Neuronal stem cell (in vitro differentiated cells): ENCODE results near the gene ZSWIM4.

Experiments
- DNase-seq: peaks from one replicate; pipeline ENCODE4 v3.0.0-alpha.2; 2013; ENCODE audit warnings: low spot score
- H2AFZ ChIP-seq: one replicate; pipeline ENCODE4 v1.6.1; 2013; ENCODE audit warnings: mild to moderate bottlenecking, low read length, inconsistent platforms
- H2AK5ac ChIP-seq: 2 replicates; pipeline ENCODE4 v1.6.1; 2013; ENCODE audit warnings: low read depth, mild to moderate bottlenecking, inconsistent platforms, low read length, moderate library complexity, mixed read lengths
- H2BK120ac ChIP-seq: 2 replicates; pipeline ENCODE4 v1.6.1; 2013; ENCODE audit warnings: low read depth, mild to moderate bottlenecking, inconsistent platforms, low read length, moderate library complexity, mixed read lengths
- H2BK12ac ChIP-seq: one replicate; pipeline ENCODE4 v1.6.1; 2013; ENCODE audit warnings: low read length, inconsistent platforms
- H2BK15ac ChIP-seq: 2 replicates; pipeline ENCODE4 v1.6.1; 2013; ENCODE audit warnings: mild to moderate bottlenecking, low read length, inconsistent platforms, mixed read lengths
- H2BK5ac ChIP-seq: one replicate; pipeline ENCODE4 v1.6.1; 2013; ENCODE audit warnings: inconsistent platforms, mild to moderate bottlenecking, low read length, moderate library complexity
- H3K14ac ChIP-seq: one replicate; pipeline ENCODE4 v1.6.1; 2013; ENCODE audit warnings: low read length, inconsistent platforms
- H3K18ac ChIP-seq: 2 replicates; pipeline ENCODE4 v1.6.1; 2013; ENCODE audit warnings: low read length, inconsistent platforms
- H3K23ac ChIP-seq: 2 replicates; pipeline ENCODE4 v1.6.1; 2013; ENCODE audit warnings: low read depth, mild to moderate bottlenecking, mixed read lengths, low read length, inconsistent platforms; ENCODE audit not compliant: poor library complexity
- H3K27ac ChIP-seq: replicated peaks from 3 replicates; pipeline ENCODE4 v1.5.1; 2013; ENCODE audit warnings: low read length, inconsistent platforms
- H3K27me3 ChIP-seq, 3 experiments: 2 replicates each; pipeline ENCODE4 v1.6.1; 2013; ENCODE audit warnings: low read length in 3 of 3, mild to moderate bottlenecking in 2 of 3, inconsistent platforms in 1 of 3, low read depth in 1 of 3, mixed read lengths in 1 of 3, moderate library complexity in 1 of 3; ENCODE audit not compliant: control insufficient read depth in 3 of 3, insufficient read depth in 3 of 3
- H3K36me3 ChIP-seq, 2 donors: replicated peaks in 1 of 2; 2 replicates each; pipeline ENCODE4 v1.6.1; 2013; ENCODE audit warnings: low read length in 2 of 2; ENCODE audit not compliant: control insufficient read depth in 2 of 2, insufficient read depth in 2 of 2
- H3K4ac ChIP-seq: 2 replicates; pipeline ENCODE4 v1.6.1; 2013; ENCODE audit warnings: inconsistent platforms, mild to moderate bottlenecking, low read length, moderate library complexity
- H3K4me1 ChIP-seq, 2 donors: 1 replicate in 1 of 2; 2 replicates in 1 of 2; pipeline ENCODE4 v1.6.1; 2013; ENCODE audit warnings: low read length in 2 of 2, low read depth in 1 of 2; ENCODE audit not compliant: control insufficient read depth in 2 of 2, insufficient read depth in 1 of 2
- H3K4me2 ChIP-seq: one replicate; pipeline ENCODE4 v1.6.1; 2013; ENCODE audit warnings: mild to moderate bottlenecking, low read length, inconsistent platforms; ENCODE audit not compliant: insufficient read depth, poor library complexity, severe bottlenecking
- H3K4me3 ChIP-seq, 2 donors: 2 replicates each; pipeline ENCODE4 v1.5.1; 2013; ENCODE audit warnings: low read length in 2 of 2, mild to moderate bottlenecking in 2 of 2, inconsistent platforms in 1 of 2, moderate library complexity in 1 of 2
- H3K79me1 ChIP-seq: one replicate; pipeline ENCODE4 v1.6.1; 2013; ENCODE audit warnings: low read depth, mild to moderate bottlenecking, inconsistent platforms, low read length, moderate library complexity
- H3K9ac ChIP-seq: one replicate; pipeline ENCODE4 v1.6.1; 2013; ENCODE audit warnings: mild to moderate bottlenecking, low read depth, low read length, inconsistent platforms; ENCODE audit not compliant: poor library complexity
- H3K9me3 ChIP-seq, 2 donors: replicated peaks in 1 of 2; 2 replicates each; pipeline versions ENCODE3 to v1.6.1; 2013; ENCODE audit warnings: low read length in 2 of 2, mild to moderate bottlenecking in 2 of 2, inconsistent platforms in 1 of 2, low read depth in 1 of 2, mixed read lengths in 1 of 2, moderate library complexity in 1 of 2; ENCODE audit not compliant: control insufficient read depth in 2 of 2, insufficient read depth in 1 of 2
- H4K8ac ChIP-seq: one replicate; pipeline ENCODE4 v1.6.1; 2013; ENCODE audit warnings: low read depth, mild to moderate bottlenecking, inconsistent platforms, low read length, moderate library complexity
- H4K91ac ChIP-seq: one replicate; pipeline ENCODE4 v1.6.1; 2013; ENCODE audit warnings: low read length, low read depth, mild to moderate bottlenecking, inconsistent platforms; ENCODE audit not compliant: poor library complexity
- WGBS, 2 donors: extraction: QIAGEN DNeasy Blood & Tissue Kit; methylation state at CpG; one replicate each; pipeline ENCODE4 v1.1.7; 2013; ENCODE audit warnings: missing lambda C conversion rate in 2 of 2, mixed read lengths in 1 of 2; ENCODE audit not compliant: insufficient read length in 2 of 2, insufficient replicate concordance in 1 of 2; ENCODE audit errors: extremely low coverage in 2 of 2; 5-methylcytosine and 5-hydroxymethylcytosine counted together

The ZSWIM4 gene

GRCh38 chr19:13846557-13847406 lies 51.5 kb downstream of the ZSWIM4 start:
- Histone ChIP-seq H3K27ac (peak overlapping the region; percentile 97), H2BK5ac (peak overlapping the region; percentile 98), H3K27me3 (peaks cover 0 to 4% (median 0%) of the 10 kb centered on the region in 3 experiments), H3K14ac (peak overlapping the region; percentile 85), H2AFZ (peak overlapping the region; percentile 97), H3K18ac (peak overlapping the region; percentile 100), H3K23ac (peak overlapping the region; percentile 89), H3K9me3 (no peaks in the 10 kb centered on the region), H3K4me2 (peak overlapping the region; percentile 86), H3K4ac (peak overlapping the region; percentile 95), H4K91ac (peak overlapping the region; percentile 89), H2AK5ac (peak overlapping the region; percentile 95), H2BK15ac (peak overlapping the region; percentile 98), H3K79me1 (peaks cover 2% of the 10 kb centered on the region), H3K9ac (no peak overlapping the region), H3K4me3 (peak overlapping the region in 1 of 2 donors; percentile 55), H2BK120ac (peak overlapping the region; percentile 99), H2BK12ac (peak overlapping the region; percentile 100), H4K8ac (peak overlapping the region; percentile 24), H3K36me3 (no peaks in the 10 kb centered on the region), H3K4me1 (peaks cover 39 to 49% of the 10 kb centered on the region in 2 donors)
- WGBS, 2 donors, result no CpG with 5 or more reads among the region's 23 CpGs
- DNase-seq, result peak; percentile 95

GRCh38 chr19:13847407-13848339 lies 52.4 kb downstream of the ZSWIM4 start:
- H3K4ac ChIP-seq, result peak overlapping the region; percentile 99
- H3K4me1 ChIP-seq, result peaks cover 37 to 45% of the 10 kb centered on the region in 2 donors
- H3K27me3 ChIP-seq, result peaks cover 0 to 4% (median 0%) of the 10 kb centered on the region in 3 experiments
- H3K23ac ChIP-seq, result peak overlapping the region; percentile 89
- H3K14ac ChIP-seq, result no peak overlapping the region
- H3K9ac ChIP-seq, result peak overlapping the region; percentile 81
- H2BK5ac ChIP-seq, result peak overlapping the region; percentile 98
- peak overlapping the region; percentile 97 for H2AFZ ChIP-seq
- peak overlapping the region; percentile 86 for H3K4me2 ChIP-seq
- no peaks in the 10 kb centered on the region for H3K9me3 ChIP-seq
- DNase-seq, result peak; percentile 80
- peak overlapping the region; percentile 100 for H3K18ac ChIP-seq
- H2BK120ac ChIP-seq, result peak overlapping the region; percentile 99
- peak overlapping the region; percentile 100 for H4K91ac ChIP-seq
- peak overlapping the region; percentile 55 to 81 for H3K4me3 ChIP-seq
- peak overlapping the region; percentile 99 for H2AK5ac ChIP-seq
- peak overlapping the region; percentile 97 for H3K27ac ChIP-seq
- peak overlapping the region; percentile 86 for H4K8ac ChIP-seq
- peak overlapping the region; percentile 98 for H2BK15ac ChIP-seq
- H3K79me1 ChIP-seq, result peaks cover 2% of the 10 kb centered on the region
- H2BK12ac ChIP-seq, result peak overlapping the region; percentile 98
- no CpG with 5 or more reads among the region's 47 CpGs for WGBS, 2 donors
- no peaks in the 10 kb centered on the region for H3K36me3 ChIP-seq

- Histone ChIP-seq H3K4ac (no peak overlapping the region), H4K8ac (no peak overlapping the region), H2AK5ac (no peak overlapping the region), H3K79me1 (no peaks in the 10 kb centered on the region), H3K27me3 (peaks cover 0 to under 1% (median 0%) of the 10 kb centered on the region in 3 experiments), H3K4me3 (no peak overlapping the region), H2BK15ac (no peak overlapping the region), H3K18ac (no peak overlapping the region), H3K36me3 (no peaks in the 10 kb centered on the region), H3K9me3 (no peaks in the 10 kb centered on the region), H3K9ac (no peak overlapping the region), H3K27ac (no peak overlapping the region), H2BK120ac (no peak overlapping the region), H3K4me1 (peaks cover 33 to 41% of the 10 kb centered on the region in 2 donors), H3K4me2 (no peak overlapping the region), H3K23ac (no peak overlapping the region), H4K91ac (no peak overlapping the region), H2BK12ac (no peak overlapping the region), H2AFZ (no peak overlapping the region), H3K14ac (no peak overlapping the region), H2BK5ac (peak overlapping the region; percentile 98)
- WGBS, 2 donors, result no CpG with 5 or more reads among the region's 4 CpGs
- DNase-seq, result no peak
Observed at GRCh38 chr19:13848340-13848677, 53.1 kb downstream of the ZSWIM4 start.
